A549 (cell line): ENCODE data around the gene PDLIM5. TPM values are rescaled to one million over a fixed set of nuclear protein-coding genes. Genes with fewer than 3 reads are reported as not detected.

Source experiments
- ATAC-seq, 2 experiments: fragments of 200-7000 bp in 1 of 2; fragments of >200 bp in 1 of 2; cut with Nextera tagmentation in 1 of 2; cut with Tn5 transposase in 1 of 2; 3 replicates each; pipeline versions ENCODE4 v1.8.0 to v1.9.1; 2018 to 2020; ENCODE audit warnings: mild to moderate bottlenecking in 1 of 2, moderate library complexity in 1 of 2
- CTCF ChIA-PET: fragments of 300-600 bp; sonication (Branson Sonifier 250); formaldehyde crosslinking; extraction: SDS; loops from one replicate; lab custom pipeline; 2021; ENCODE audit warnings: antibody characterized with exemption, inconsistent platforms; lab: Yijun Ruan, JAX
- POLR2A ChIA-PET: fragments of 350-600 bp; formaldehyde crosslinking; extraction: SDS; loops from one replicate; lab custom pipeline; 2021; ENCODE audit warnings: antibody characterized with exemption, inconsistent platforms; lab: Yijun Ruan, JAX
- DNase-seq, 2 experiments: peaks; one replicate each; pipeline versions ENCODE4 v3.0.0 to v3.0.0-alpha.2; 2011 to 2016; ENCODE audit warnings: low read depth in 1 of 2, low spot score in 1 of 2
- FAIRE-seq: peaks from 2 replicates; lab custom pipeline; 2011; peaks lifted over from hg19 to GRCh38; lab: Jason Lieb, UNC
- H3K27ac ChIP-seq, 2 experiments: fragments of >200 bp; sonication (Bioruptor Twin); formaldehyde crosslinking; 3 replicates each; pipeline ENCODE4 v1.5.1; 2016 to 2017
- H3K4me1 ChIP-seq: fragments of >200 bp; sonication (Bioruptor Twin); formaldehyde crosslinking; 3 replicates; pipeline ENCODE4 v1.6.1; 2016
- H3K4me2 ChIP-seq: fragments of >200 bp; sonication (Bioruptor Twin); formaldehyde crosslinking; 3 replicates; pipeline ENCODE4 v1.6.1; 2016
- H3K4me3 ChIP-seq: fragments of >200 bp; sonication (Bioruptor Twin); formaldehyde crosslinking; 3 replicates; pipeline ENCODE4 v1.5.1; 2016
- H3K9me3 ChIP-seq: fragments of >200 bp; sonication (Bioruptor Twin); formaldehyde crosslinking; 3 replicates; pipeline ENCODE4 v1.6.1; 2016
- CBX2 ChIP-seq: fragments of 200-600 bp; sonication (generic); IDR thresholded peaks from 2 replicates; pipeline ENCODE4 v1.6.1; 2016; ENCODE audit warnings: low read depth, mild to moderate bottlenecking, borderline replicate concordance
- CBX8 ChIP-seq: fragments of 200-600 bp; sonication (generic); IDR thresholded peaks from 2 replicates; pipeline ENCODE4 v1.6.1; 2016
- CEBPB ChIP-seq, 2 experiments: fragments of >200 bp in 1 of 2; sonication (Bioruptor Twin) in 1 of 2; formaldehyde crosslinking in 1 of 2; IDR thresholded peaks; 2 replicates each; pipeline ENCODE4 v1.6.1; 2012 to 2016
- EHF ChIP-seq: fragments of 250-450 bp; sonication (Bioruptor Pico); IDR thresholded peaks from 2 replicates; pipeline ENCODE4 v1.5.0; 2020; ENCODE audit warnings: mild to moderate bottlenecking
- FOSL2 ChIP-seq, 2 experiments: fragments of 450-650 bp in 1 of 2; fragments of >200 bp in 1 of 2; sonication (Bioruptor Twin) in 1 of 2; formaldehyde crosslinking; IDR thresholded peaks; 2 replicates each; pipeline versions ENCODE4 v1.5.0 to v1.6.1; 2016 to 2020; ENCODE audit warnings: mild to moderate bottlenecking in 1 of 2, moderate library complexity in 1 of 2
- HDAC2 ChIP-seq: fragments of 200-600 bp; sonication (generic); IDR thresholded peaks from 2 replicates; pipeline ENCODE4 v1.6.1; 2016
- HOXB13 ChIP-seq: fragments of 250-450 bp; sonication (Bioruptor Pico); IDR thresholded peaks from 2 replicates; pipeline ENCODE4 v1.5.0; 2020; ENCODE audit warnings: low read depth, mild to moderate bottlenecking, moderate library complexity
- JUNB ChIP-seq: fragments of >200 bp; sonication (Bioruptor Twin); formaldehyde crosslinking; IDR thresholded peaks from 2 replicates; pipeline ENCODE4 v1.6.1; 2016
- MAFK ChIP-seq: fragments of 450-650 bp; IDR thresholded peaks from 2 replicates; pipeline ENCODE4 v1.6.1; 2014; ENCODE audit not compliant: partially characterized antibody
- MAZ ChIP-seq: fragments of 150-350 bp; IDR thresholded peaks from 2 replicates; pipeline ENCODE4 v1.6.1; 2014; ENCODE audit warnings: antibody characterized with exemption, low read depth, low read length, borderline replicate concordance
- SMC3 ChIP-seq: fragments of >200 bp; sonication (Bioruptor Twin); formaldehyde crosslinking; IDR thresholded peaks from 3 replicates; pipeline ENCODE4 v1.6.1; 2018; ENCODE audit warnings: inconsistent platforms
- ZC3H11A ChIP-seq: fragments of 450-650 bp; IDR thresholded peaks from 2 replicates; pipeline ENCODE4 v1.6.1; 2014; ENCODE audit warnings: antibody characterized with exemption, mild to moderate bottlenecking
- WGBS: methylation state at CpG from one replicate; pipeline ENCODE4 v1.1.6; 2017; ENCODE audit errors: missing lambda C conversion rate; 5-methylcytosine and 5-hydroxymethylcytosine counted together
- polyA plus RNA-seq, 4 experiments: library from polyadenylated mRNA; depleted of rRNA in 3 of 4; stranded (reverse); fragments of >200 nt; fragmentation: RNase III in 1 of 4; extraction: RNeasy Plus Mini Kit Qiagen cat#74134 plus additional on column Dnase treatment in 1 of 4; gene quantifications; 2 replicates in 3 of 4; 3 replicates in 1 of 4; pipeline ENCODE4 v1.2.3, GENCODE V29; 2011 to 2017
- TF ChIP-seq, protein P1 (sequence below): IDR thresholded peaks from 2 replicates; pipeline ENCODE4 v1.6.1; 2012
- TF ChIP-seq, protein P2 (sequence below): fragments of >200 bp; sonication (Bioruptor Twin); formaldehyde crosslinking; IDR thresholded peaks from 3 replicates; pipeline ENCODE4 v1.6.1; 2016
- TF ChIP-seq, protein P3 (sequence below): fragments of >200 bp; sonication (Bioruptor Twin); formaldehyde crosslinking; IDR thresholded peaks from 3 replicates; pipeline ENCODE4 v1.5.1; 2016

The PDLIM5 gene
- polyA plus RNA-seq, 2 of the 4 experiments (the other 2 are of a cell fraction) = 54.2 to 242 TPM

- TF ChIP-seq, protein P1, sequence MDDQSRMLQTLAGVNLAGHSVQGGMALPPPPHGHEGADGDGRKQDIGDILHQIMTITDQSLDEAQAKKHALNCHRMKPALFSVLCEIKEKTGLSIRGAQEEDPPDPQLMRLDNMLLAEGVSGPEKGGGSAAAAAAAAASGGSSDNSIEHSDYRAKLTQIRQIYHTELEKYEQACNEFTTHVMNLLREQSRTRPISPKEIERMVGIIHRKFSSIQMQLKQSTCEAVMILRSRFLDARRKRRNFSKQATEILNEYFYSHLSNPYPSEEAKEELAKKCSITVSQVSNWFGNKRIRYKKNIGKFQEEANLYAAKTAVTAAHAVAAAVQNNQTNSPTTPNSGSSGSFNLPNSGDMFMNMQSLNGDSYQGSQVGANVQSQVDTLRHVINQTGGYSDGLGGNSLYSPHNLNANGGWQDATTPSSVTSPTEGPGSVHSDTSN = no peak
Observed at GRCh38 chr4:94416981-94417380, 34.8 kb upstream of the PDLIM5 start (continued).

GRCh38 chr4:94419549-94419948 is 32.2 kb upstream of the PDLIM5 start:
- FAIRE-seq = no peak
- POLR2A ChIA-PET = no interaction called here
- peak; percentile 12 for TF ChIP-seq MAFK
- TF ChIP-seq SMC3 = no peak
- TF ChIP-seq, all 56 proteins: peak for 1
- Histone ChIP-seq H3K4me1 (peaks cover 16% of the 10 kb centered on the region), H3K9me3 (0 out of 3 replicates have a peak, but pooled peaks cover 3% of the 10 kb centered on the region), H3K4me2 (peak overlapping the region; percentile 81), H3K27ac (peak overlapping the region; percentile 63 to 67; a peak in 5 of 6 replicates), H3K4me3 (no peak overlapping the region)
- ATAC-seq = no peak
- CTCF ChIA-PET = interaction anchor here (2.2 kb wide), 1 partner anchor 12 kb away, joined by 7 read pairs; no protein-coding TSS in a partner anchor
- no peak for DNase-seq

GRCh38 chr4:94419956-94420355 is 31.8 kb upstream of the PDLIM5 start:
- Histone ChIP-seq H3K9me3 (0 out of 3 replicates have a peak, but pooled peaks cover 3% of the 10 kb centered on the region), H3K4me3 (no peak overlapping the region), H3K4me1 (peaks cover 16% of the 10 kb centered on the region), H3K27ac (peak overlapping the region; percentile 63 to 67; a peak in 5 of 6 replicates), H3K4me2 (peak overlapping the region; percentile 81)
- TF ChIP-seq EHF (CRISPR knock-in tag) (no peak), CBX8 (no peak), FOSL2 (IDR thresholded peaks at IDR 0.05) (peak; percentile 44; the same call in 1 of the 2 replicates), FOSL2 (CRISPR knock-in tag; IDR thresholded peaks at IDR 0.05) (peak; percentile 60), CEBPB (IDR thresholded peaks at IDR 0.05) (peak; percentile 59 to 73; a peak in 3 of 4 replicates), JUNB (peak; percentile 48; the same call in 1 of the 2 replicates)
- DNase-seq (peak in 1 of 2 experiments; percentile 24), ATAC-seq (peak; percentile 70 to 74; a peak in 4 of 6 replicates), FAIRE-seq (no peak)
- ChIA-PET CTCF (interaction anchor here (2.2 kb wide), 1 partner anchor 13 kb away, joined by 7 read pairs; no protein-coding TSS in a partner anchor), POLR2A (no interaction called here)
- 18% methylated on average over 3 of the region's 3 CpGs for WGBS

- no peak for FAIRE-seq
- Histone ChIP-seq H3K9me3 (peaks cover 6% of the 10 kb centered on the region; the same call in 1 of the 3 replicates), H3K4me3 (no peak overlapping the region), H3K27ac (peak overlapping the region; percentile 43 to 52; a peak in 4 of 6 replicates), H3K4me2 (peak overlapping the region; percentile 81), H3K4me1 (peaks cover 16% of the 10 kb centered on the region)
- POLR2A ChIA-PET = no interaction called here
- no peak for DNase-seq
- ATAC-seq = no peak
- TF ChIP-seq JUNB (no peak; the same call in 1 of the 2 replicates), ZC3H11A (no peak), MAZ (no peak)
- 59% methylated on average over 2 of the region's 2 CpGs for WGBS
- CTCF ChIA-PET = interaction anchor here (2.5 kb wide), 1 partner anchor 13 kb away, joined by 9 read pairs; no protein-coding TSS in a partner anchor
Observed at GRCh38 chr4:94420356-94420755, 31.4 kb upstream of the PDLIM5 start.

DNA sequence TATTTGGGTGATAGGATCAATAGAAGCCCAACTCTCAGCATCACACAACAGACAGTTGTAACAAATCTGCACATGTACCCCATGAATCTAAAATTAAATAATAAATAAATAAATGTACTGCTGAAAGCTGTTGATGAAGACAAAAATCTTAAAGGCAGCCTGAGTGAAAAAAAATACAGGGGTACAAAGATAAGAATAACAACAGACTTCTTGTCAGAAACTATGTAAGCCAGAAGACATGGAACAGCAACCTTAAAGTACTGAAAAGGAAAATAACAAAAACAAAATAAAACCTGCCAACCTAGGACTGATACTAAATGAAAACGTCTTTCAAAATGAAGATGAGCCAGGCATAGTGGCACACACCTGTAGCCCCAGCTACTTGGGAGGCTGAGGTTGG is 25.0 kb upstream of the PDLIM5 start:
- Histone ChIP-seq H3K27ac (no peak overlapping the region), H3K4me3 (no peak overlapping the region), H3K9me3 (peaks cover 28% of the 10 kb centered on the region), H3K4me2 (no peak overlapping the region), H3K4me1 (no peaks in the 10 kb centered on the region)
- no peak for TF ChIP-seq CBX2
- no peak for TF ChIP-seq HDAC2
- no peak for TF ChIP-seq HOXB13 (CRISPR knock-in tag)
- TF ChIP-seq, protein P2, sequence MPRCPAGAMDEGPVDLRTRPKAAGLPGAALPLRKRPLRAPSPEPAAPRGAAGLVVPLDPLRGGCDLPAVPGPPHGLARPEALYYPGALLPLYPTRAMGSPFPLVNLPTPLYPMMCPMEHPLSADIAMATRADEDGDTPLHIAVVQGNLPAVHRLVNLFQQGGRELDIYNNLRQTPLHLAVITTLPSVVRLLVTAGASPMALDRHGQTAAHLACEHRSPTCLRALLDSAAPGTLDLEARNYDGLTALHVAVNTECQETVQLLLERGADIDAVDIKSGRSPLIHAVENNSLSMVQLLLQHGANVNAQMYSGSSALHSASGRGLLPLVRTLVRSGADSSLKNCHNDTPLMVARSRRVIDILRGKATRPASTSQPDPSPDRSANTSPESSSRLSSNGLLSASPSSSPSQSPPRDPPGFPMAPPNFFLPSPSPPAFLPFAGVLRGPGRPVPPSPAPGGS = no peak
- TF ChIP-seq, protein P3, sequence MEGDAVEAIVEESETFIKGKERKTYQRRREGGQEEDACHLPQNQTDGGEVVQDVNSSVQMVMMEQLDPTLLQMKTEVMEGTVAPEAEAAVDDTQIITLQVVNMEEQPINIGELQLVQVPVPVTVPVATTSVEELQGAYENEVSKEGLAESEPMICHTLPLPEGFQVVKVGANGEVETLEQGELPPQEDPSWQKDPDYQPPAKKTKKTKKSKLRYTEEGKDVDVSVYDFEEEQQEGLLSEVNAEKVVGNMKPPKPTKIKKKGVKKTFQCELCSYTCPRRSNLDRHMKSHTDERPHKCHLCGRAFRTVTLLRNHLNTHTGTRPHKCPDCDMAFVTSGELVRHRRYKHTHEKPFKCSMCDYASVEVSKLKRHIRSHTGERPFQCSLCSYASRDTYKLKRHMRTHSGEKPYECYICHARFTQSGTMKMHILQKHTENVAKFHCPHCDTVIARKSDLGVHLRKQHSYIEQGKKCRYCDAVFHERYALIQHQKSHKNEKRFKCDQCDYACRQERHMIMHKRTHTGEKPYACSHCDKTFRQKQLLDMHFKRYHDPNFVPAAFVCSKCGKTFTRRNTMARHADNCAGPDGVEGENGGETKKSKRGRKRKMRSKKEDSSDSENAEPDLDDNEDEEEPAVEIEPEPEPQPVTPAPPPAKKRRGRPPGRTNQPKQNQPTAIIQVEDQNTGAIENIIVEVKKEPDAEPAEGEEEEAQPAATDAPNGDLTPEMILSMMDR = no peak
- ATAC-seq (no peak), FAIRE-seq (no peak), DNase-seq (peak in 1 of 2 experiments; percentile 17)
- CTCF ChIA-PET = interaction anchor here (0.7 kb wide), 1 partner anchor 11 kb away, joined by 3 read pairs; no protein-coding TSS in a partner anchor
- POLR2A ChIA-PET = no interaction called here
- 4% methylated on average over 1 of the region's 1 CpG for WGBS
